Testis (tissue), 3 donors: ENCODE data around the gene VWCE. TPM values are rescaled to one million over a fixed set of nuclear protein-coding genes. Genes with fewer than 3 reads are reported as not detected.

Experiments
- DNase-seq: peaks from one replicate; pipeline ENCODE4 v3.0.0-alpha.2; 2019
- H3K27ac ChIP-seq, 2 donors: fragments of 200-600 bp; sonication (generic); one replicate each; pipeline ENCODE4 v1.5.1; 2019
- H3K27me3 ChIP-seq: fragments of 200-600 bp; sonication (generic); one replicate; pipeline ENCODE4 v1.5.1; 2019
- H3K36me3 ChIP-seq: fragments of 200-600 bp; sonication (generic); one replicate; pipeline ENCODE4 v1.5.1; 2017; ENCODE audit warnings: low read depth; ENCODE audit errors: missing control alignments
- H3K4me1 ChIP-seq: fragments of 200-600 bp; sonication (generic); one replicate; pipeline ENCODE4 v1.5.1; 2019
- H3K4me3 ChIP-seq, 2 donors: fragments of 200-600 bp; sonication (generic); one replicate each; pipeline ENCODE4 v1.5.1; 2017 to 2019
- H3K9me3 ChIP-seq: fragments of 200-600 bp; sonication (generic); one replicate; pipeline ENCODE4 v1.5.1; 2017
- POLR2A ChIP-seq: fragments of 450-650 bp; IDR thresholded peaks from one replicate; pipeline ENCODE4 v1.6.1; 2017; ENCODE audit warnings: antibody characterized with exemption, mild to moderate bottlenecking, moderate library complexity
- WGBS, 2 donors: methylation state at CpG; one replicate each; pipeline ENCODE4 v1.1.5; 2018; 5-methylcytosine and 5-hydroxymethylcytosine counted together
- intact Hi-C: fragments of 100-400 bp; cut with DNase I; formaldehyde crosslinking; loops from one replicate; pipeline ENCODE4 v1.15.1; 2023; ENCODE audit warnings: low total_unique reads
- polyA plus RNA-seq: library from polyadenylated mRNA; stranded (reverse); fragments of 350-450 nt; fragmentation: Illumina TruSeq; extraction: RNeasy Lipid Tissue Mini Kit (QIAGEN cat#74804); gene quantifications from one replicate; pipeline ENCODE4 v1.2.3, GENCODE V29; 2014; ENCODE audit warnings: low read depth, low replicate concordance; ENCODE audit not compliant: insufficient read depth
- total RNA-seq, 2 donors: library from RNA; depleted of rRNA; stranded (reverse); fragments of >200 nt; gene quantifications; one replicate each; pipeline ENCODE4 v1.2.3, GENCODE V29; 2016
- TF ChIP-seq, protein P1 (sequence below), 3 experiments: fragments of 450-650 bp in 2 of 3; fragments of 200-600 bp in 1 of 3; sonication (generic) in 1 of 3; IDR thresholded peaks; one replicate each; pipeline ENCODE4 v1.5.1; 2016 to 2019; ENCODE audit warnings: antibody characterized with exemption in 3 of 3, mild to moderate bottlenecking in 2 of 3, moderate library complexity in 1 of 3

Gene VWCE
- total and polyA plus RNA-seq, 3 donors from 2014 or later, result 6.6 to 11.1 (median 11.1) TPM

DNA sequence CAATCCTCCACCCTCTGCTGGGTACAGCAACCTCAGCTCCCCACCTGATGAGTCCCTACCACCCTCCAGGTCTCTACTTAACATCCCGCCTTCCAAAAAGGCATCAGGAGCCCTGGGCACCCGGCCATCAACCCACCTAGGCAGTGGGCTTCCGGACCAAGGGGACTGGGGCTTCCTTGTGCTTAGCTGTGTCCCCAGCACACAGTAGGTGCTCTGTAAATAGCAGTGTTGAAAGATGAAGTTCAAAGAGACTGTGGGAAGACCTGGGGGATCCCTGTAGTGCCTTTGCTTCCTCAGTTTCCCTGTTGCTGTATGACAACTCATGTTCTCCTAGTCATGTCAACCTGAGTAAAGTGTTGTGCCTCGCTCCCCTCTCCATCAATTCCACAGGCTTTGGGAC is 21.0 kb downstream of the VWCE start:
- intact Hi-C loops, result no loop called here
- Histone ChIP-seq H3K36me3 (no peaks in the 10 kb centered on the region), H3K27ac (no peak overlapping the region), H3K4me3 (no peak overlapping the region), H3K9me3 (no peaks in the 10 kb centered on the region), H3K4me1 (no peaks in the 10 kb centered on the region), H3K27me3 (no peaks in the 10 kb centered on the region)
- no peak for DNase-seq
- WGBS, 2 donors, result 92 to 99% methylated on average over 4 of the region's 4 CpGs
- TF ChIP-seq POLR2A, result no peak
- TF ChIP-seq, protein P1, sequence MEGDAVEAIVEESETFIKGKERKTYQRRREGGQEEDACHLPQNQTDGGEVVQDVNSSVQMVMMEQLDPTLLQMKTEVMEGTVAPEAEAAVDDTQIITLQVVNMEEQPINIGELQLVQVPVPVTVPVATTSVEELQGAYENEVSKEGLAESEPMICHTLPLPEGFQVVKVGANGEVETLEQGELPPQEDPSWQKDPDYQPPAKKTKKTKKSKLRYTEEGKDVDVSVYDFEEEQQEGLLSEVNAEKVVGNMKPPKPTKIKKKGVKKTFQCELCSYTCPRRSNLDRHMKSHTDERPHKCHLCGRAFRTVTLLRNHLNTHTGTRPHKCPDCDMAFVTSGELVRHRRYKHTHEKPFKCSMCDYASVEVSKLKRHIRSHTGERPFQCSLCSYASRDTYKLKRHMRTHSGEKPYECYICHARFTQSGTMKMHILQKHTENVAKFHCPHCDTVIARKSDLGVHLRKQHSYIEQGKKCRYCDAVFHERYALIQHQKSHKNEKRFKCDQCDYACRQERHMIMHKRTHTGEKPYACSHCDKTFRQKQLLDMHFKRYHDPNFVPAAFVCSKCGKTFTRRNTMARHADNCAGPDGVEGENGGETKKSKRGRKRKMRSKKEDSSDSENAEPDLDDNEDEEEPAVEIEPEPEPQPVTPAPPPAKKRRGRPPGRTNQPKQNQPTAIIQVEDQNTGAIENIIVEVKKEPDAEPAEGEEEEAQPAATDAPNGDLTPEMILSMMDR (IDR thresholded peaks at IDR 0.05), result no peak

DNA sequence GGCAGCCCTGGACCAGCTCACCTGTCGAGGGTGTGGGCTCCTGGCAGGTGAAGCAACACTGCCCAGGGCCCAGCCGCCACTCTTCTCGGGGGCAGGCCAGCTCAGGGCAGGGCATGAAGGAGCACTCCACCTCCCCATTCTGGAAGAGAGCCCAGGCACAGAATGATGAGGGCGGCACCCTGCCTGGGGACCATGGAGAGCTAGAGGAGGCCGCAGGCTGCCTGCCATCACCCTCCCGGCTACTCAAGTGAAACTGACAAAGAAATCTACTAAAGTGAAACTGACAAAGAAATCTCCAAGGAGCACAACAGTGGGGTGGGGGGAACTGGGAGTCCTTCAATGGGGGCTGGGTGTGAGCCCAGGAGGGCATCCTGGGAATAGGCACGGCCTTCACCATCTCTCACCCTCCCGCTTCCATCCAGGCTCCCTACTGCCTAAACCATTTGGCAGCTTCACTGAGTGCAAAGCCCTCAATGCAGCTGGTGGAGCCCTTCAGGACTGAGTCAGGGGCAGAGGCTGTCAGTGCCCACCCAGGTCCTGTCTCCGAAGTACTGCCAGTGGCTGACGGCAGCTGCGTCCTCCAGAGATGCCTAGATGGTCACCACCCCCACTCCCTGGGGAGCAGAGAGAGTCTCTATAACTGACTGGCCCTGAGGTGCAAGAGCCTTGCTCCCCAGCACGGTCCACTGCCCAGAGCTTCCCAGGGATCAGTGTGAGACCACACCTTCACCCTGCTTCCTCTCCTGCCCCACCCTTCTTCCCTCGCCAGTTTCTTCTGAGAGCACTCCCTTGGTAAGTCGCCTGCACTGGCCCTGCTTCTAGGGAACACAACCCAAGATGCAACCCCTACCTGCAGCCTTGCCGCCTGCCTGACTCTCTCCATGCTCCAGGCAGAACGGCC is 21.7 kb downstream of the VWCE start:
- Histone ChIP-seq H3K27me3 (no peaks in the 10 kb centered on the region), H3K36me3 (no peaks in the 10 kb centered on the region), H3K9me3 (no peaks in the 10 kb centered on the region), H3K4me3 (no peak overlapping the region), H3K27ac (no peak overlapping the region), H3K4me1 (no peaks in the 10 kb centered on the region)
- WGBS, 2 donors, result 72 to 84% methylated on average over 16 of the region's 16 CpGs
- DNase-seq, result no peak
- intact Hi-C loops, result no loop called here
- TF ChIP-seq, protein P1 (IDR thresholded peaks at IDR 0.05), result no peak
- TF ChIP-seq POLR2A, result no peak

DNA sequence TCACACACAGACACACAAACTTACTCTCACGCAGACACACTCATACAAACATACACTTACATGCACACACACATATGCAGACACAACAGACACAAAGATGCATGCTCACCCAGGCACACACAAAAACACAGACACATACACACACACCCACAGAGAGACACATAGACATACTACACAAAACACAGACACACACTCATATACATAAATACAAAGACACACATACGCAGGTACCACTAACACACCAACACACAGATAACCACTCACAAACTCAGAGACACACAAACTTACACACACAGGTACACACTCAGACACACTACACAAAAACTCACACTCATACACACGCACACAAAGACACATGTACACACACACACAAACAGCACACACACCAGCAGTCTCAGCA is 22.4 kb downstream of the VWCE start:
- intact Hi-C loops, result no loop called here
- DNase-seq, result no peak
- H3K9me3 ChIP-seq, result no peaks in the 10 kb centered on the region
- no peak overlapping the region for H3K4me3 ChIP-seq
- no peak for TF ChIP-seq POLR2A
- no peaks in the 10 kb centered on the region for H3K4me1 ChIP-seq
- no peaks in the 10 kb centered on the region for H3K27me3 ChIP-seq
- H3K36me3 ChIP-seq, result no peaks in the 10 kb centered on the region
- 92% methylated on average over 3 of the region's 3 CpGs for WGBS, 2 donors
- H3K27ac ChIP-seq, result no peak overlapping the region

DNA sequence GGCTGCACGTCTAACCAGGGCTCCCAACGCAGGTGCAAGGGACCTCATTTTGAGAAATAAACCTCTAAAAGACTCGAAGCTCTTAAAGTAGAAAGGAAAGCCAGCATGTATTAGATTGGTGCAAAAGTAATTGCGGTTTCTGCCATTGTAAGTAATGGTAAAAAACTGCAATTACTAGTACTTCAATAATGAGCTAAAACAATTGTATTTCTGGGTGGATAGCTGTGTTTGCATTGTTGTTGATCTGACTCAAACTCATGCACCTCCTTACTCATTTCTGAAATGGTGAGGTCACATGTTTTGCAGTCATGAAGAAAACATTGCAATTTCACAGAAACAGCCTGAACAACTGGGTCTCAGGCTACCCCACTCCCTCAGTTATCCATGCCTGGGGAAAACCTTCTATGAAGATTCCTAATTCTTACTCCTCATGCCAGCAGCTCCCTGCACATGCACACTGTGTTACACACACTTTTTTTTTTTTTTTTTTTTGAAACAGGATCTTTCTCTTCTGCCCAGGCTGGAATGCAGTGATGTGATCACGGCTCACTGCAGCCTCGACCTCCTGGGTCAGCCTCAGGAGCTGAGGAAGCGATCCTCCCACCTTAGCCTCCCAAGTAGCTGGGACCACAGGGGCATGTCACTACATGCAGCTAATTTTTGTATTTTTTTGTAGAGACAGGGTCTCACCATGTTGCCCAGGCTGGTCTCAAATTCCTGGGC is 24.6 kb downstream of the VWCE start:
- TF ChIP-seq, protein P1 (IDR thresholded peaks at IDR 0.05), result no peak
- no peak for TF ChIP-seq POLR2A
- Histone ChIP-seq H3K4me3 (no peak overlapping the region), H3K4me1 (no peaks in the 10 kb centered on the region), H3K27ac (no peak overlapping the region), H3K36me3 (no peaks in the 10 kb centered on the region), H3K27me3 (no peaks in the 10 kb centered on the region), H3K9me3 (no peaks in the 10 kb centered on the region)
- no peak for DNase-seq
- 88 to 94% methylated on average over 7 of the region's 7 CpGs for WGBS, 2 donors
- intact Hi-C loops, result no loop called here

DNA sequence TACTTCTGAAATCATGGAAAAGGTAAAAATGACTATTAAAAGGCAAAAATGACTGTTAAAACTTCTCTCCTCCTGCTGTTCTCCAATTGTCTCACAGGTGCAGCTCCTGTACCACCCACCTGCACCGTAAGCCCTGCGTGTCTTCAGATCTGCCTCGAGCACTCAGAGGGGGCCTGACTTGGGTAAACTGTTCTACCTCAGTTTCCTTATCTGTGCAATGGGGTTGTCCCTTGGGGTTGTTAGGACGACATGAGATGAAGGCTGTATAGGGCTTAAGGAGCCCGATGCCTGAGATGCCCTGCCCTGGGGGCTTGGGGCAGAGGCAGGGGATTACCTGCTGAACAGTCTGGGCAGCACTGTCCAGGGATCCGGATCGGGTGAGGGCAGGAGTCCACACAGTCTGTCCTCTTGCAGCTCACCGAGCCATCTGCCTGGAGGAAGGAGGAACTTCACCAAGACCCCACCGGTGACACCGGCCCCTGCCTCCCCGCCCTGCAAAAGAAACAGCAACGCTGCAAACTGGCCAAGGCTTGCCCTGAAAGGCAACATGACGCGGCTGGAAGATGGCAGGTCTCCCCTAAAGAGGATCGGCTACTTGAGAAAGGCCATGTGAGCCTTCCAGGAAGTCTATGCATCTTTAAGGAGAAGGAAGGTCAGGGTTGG is 26.4 kb downstream of the VWCE start:
- DNase-seq, result no peak
- Histone ChIP-seq H3K9me3 (no peaks in the 10 kb centered on the region), H3K27me3 (no peaks in the 10 kb centered on the region), H3K4me1 (no peaks in the 10 kb centered on the region), H3K4me3 (no peak overlapping the region), H3K27ac (no peak overlapping the region), H3K36me3 (no peaks in the 10 kb centered on the region)
- intact Hi-C loops, result no loop called here
- TF ChIP-seq, protein P1 (IDR thresholded peaks at IDR 0.05), result no peak
- TF ChIP-seq POLR2A, result no peak
- WGBS, 2 donors, result 94 to 96% methylated on average over 10 to 15 of the region's 15 CpGs
